IMR-90 (cell line): ENCODE results near the gene CD300LF. TPM values are rescaled to one million over a fixed set of nuclear protein-coding genes. Genes with fewer than 3 reads are reported as not detected.

Experiments
- ATAC-seq: fragments of 200-7000 bp; cut with Tn5 transposase; 2 replicates; pipeline ENCODE4 v1.9.1; 2020; ENCODE audit warnings: low read depth, mild to moderate bottlenecking, moderate library complexity
- BruUV-seq: library from RNA; stranded (reverse); fragments of 400-500 nt; replicated peaks from 2 replicates; lab custom pipeline; 2021; lab: Mats Ljungman, UMichigan
- CTCF ChIA-PET: fragments of 300-600 bp; formaldehyde crosslinking; extraction: SDS; loops from one replicate; lab custom pipeline; 2021; ENCODE audit warnings: antibody characterized with exemption; lab: Yijun Ruan, JAX
- POLR2A ChIA-PET: fragments of 300-600 bp; sonication (Branson Sonifier 250); formaldehyde crosslinking; loops from one replicate; lab custom pipeline; 2022; ENCODE audit warnings: antibody characterized with exemption; ENCODE audit not compliant: unreplicated experiment; lab: Charles Lee
- DNase-seq: peaks from one replicate; pipeline ENCODE4 v3.0.0; 2013
- H2AFZ ChIP-seq: replicated peaks from 2 replicates; pipeline ENCODE3; 2013; ENCODE audit warnings: low read length, mild to moderate bottlenecking; ENCODE audit not compliant: poor library complexity
- H2AK5ac ChIP-seq: 2 replicates; pipeline ENCODE4 v1.6.1; 2013; ENCODE audit warnings: low read depth, low read length, inconsistent platforms
- H2AK9ac ChIP-seq: replicated peaks from 2 replicates; pipeline ENCODE3; 2013; ENCODE audit warnings: mild to moderate bottlenecking, low read depth, low read length, moderate library complexity; ENCODE audit not compliant: poor library complexity
- H2BK120ac ChIP-seq: 2 replicates; pipeline ENCODE4 v1.6.1; 2013; ENCODE audit warnings: low read depth, low read length, inconsistent platforms
- H2BK15ac ChIP-seq: 3 replicates; pipeline ENCODE4 v1.6.1; 2013; ENCODE audit warnings: low read depth, low read length, inconsistent platforms
- H2BK20ac ChIP-seq: 2 replicates; pipeline ENCODE4 v1.6.1; 2013; ENCODE audit warnings: low read depth, mild to moderate bottlenecking, inconsistent platforms, low read length, moderate library complexity
- H2BK5ac ChIP-seq: 2 replicates; pipeline ENCODE4 v1.6.1; 2013; ENCODE audit warnings: mild to moderate bottlenecking, low read depth, low read length, inconsistent platforms; ENCODE audit not compliant: poor library complexity, severe bottlenecking
- H3K14ac ChIP-seq: replicated peaks from 2 replicates; pipeline ENCODE4 v1.6.1; 2013; ENCODE audit warnings: low read depth, low read length, inconsistent platforms
- H3K18ac ChIP-seq: 2 replicates; pipeline ENCODE4 v1.6.1; 2013; ENCODE audit warnings: low read depth, low read length, control low read depth
- H3K23ac ChIP-seq: 2 replicates; pipeline ENCODE4 v1.6.1; 2013; ENCODE audit warnings: low read depth, low read length, inconsistent platforms
- H3K27ac ChIP-seq: 2 replicates; pipeline ENCODE4 v1.5.1; 2013; ENCODE audit warnings: mild to moderate bottlenecking, control low read depth, low read length; ENCODE audit not compliant: insufficient read depth
- H3K27me3 ChIP-seq: 2 replicates; pipeline ENCODE4 v1.6.1; 2013; ENCODE audit warnings: low read length; ENCODE audit not compliant: control insufficient read depth, insufficient read depth
- H3K36me3 ChIP-seq: 2 replicates; pipeline ENCODE4 v1.6.1; 2013; ENCODE audit warnings: low read length, mixed read lengths; ENCODE audit not compliant: control insufficient read depth, insufficient read depth
- H3K4ac ChIP-seq: 2 replicates; pipeline ENCODE4 v1.6.1; 2013; ENCODE audit warnings: low read depth, low read length, inconsistent platforms
- H3K4me1 ChIP-seq: 2 replicates; pipeline ENCODE4 v1.6.1; 2013; ENCODE audit warnings: low read length, mixed read lengths; ENCODE audit not compliant: control insufficient read depth, insufficient read depth
- H3K4me2 ChIP-seq: 2 replicates; pipeline ENCODE4 v1.6.1; 2013; ENCODE audit warnings: low read depth, mild to moderate bottlenecking, control low read depth, low read length, moderate library complexity
- H3K4me3 ChIP-seq: 2 replicates; pipeline ENCODE4 v1.5.1; 2013; ENCODE audit warnings: low read depth, mild to moderate bottlenecking, control low read depth, low read length, moderate library complexity; ENCODE audit not compliant: insufficient read depth
- H3K56ac ChIP-seq: 2 replicates; pipeline ENCODE4 v1.6.1; 2013; ENCODE audit warnings: low read length, inconsistent platforms; ENCODE audit not compliant: insufficient read depth; ENCODE audit errors: extremely low read depth
- H3K79me1 ChIP-seq, 2 experiments: 2 replicates each; pipeline ENCODE4 v1.6.1; 2013; ENCODE audit warnings: low read length in 2 of 2, inconsistent platforms in 1 of 2, low read depth in 1 of 2
- H3K9ac ChIP-seq: 2 replicates; pipeline ENCODE4 v1.6.1; 2013; ENCODE audit warnings: low read depth, low read length, control low read depth
- H3K9me1 ChIP-seq: 2 replicates; pipeline ENCODE4 v1.6.1; 2013; ENCODE audit warnings: low read length, inconsistent platforms; ENCODE audit not compliant: insufficient read depth
- H3K9me3 ChIP-seq: 2 replicates; pipeline ENCODE4 v1.6.1; 2013; ENCODE audit warnings: low read length; ENCODE audit not compliant: control insufficient read depth, insufficient read depth
- H4K20me1 ChIP-seq: 2 replicates; pipeline ENCODE4 v1.6.1; 2013; ENCODE audit warnings: low read length, inconsistent platforms; ENCODE audit not compliant: insufficient read depth
- H4K5ac ChIP-seq: 2 replicates; pipeline ENCODE4 v1.6.1; 2013; ENCODE audit warnings: mild to moderate bottlenecking, low read depth, low read length, control low read depth
- H4K8ac ChIP-seq, 2 experiments: 2 replicates each; pipeline ENCODE4 v1.6.1; 2013; ENCODE audit warnings: low read depth in 2 of 2, low read length in 2 of 2, control low read depth in 1 of 2, inconsistent platforms in 1 of 2
- H4K91ac ChIP-seq: 2 replicates; pipeline ENCODE4 v1.6.1; 2013; ENCODE audit warnings: low read depth, low read length, inconsistent platforms; ENCODE audit not compliant: insufficient read depth
- MAFK ChIP-seq: IDR thresholded peaks from 2 replicates; pipeline ENCODE4 v1.6.1; 2012; ENCODE audit warnings: low read depth, low read length, improper control_type of control experiment
- MAZ ChIP-seq: IDR thresholded peaks from 2 replicates; pipeline ENCODE4 v1.6.1; 2012; ENCODE audit warnings: low read depth, mild to moderate bottlenecking, low read length, improper control_type of control experiment, moderate library complexity, borderline replicate concordance
- MXI1 ChIP-seq: IDR thresholded peaks from 2 replicates; pipeline ENCODE4 v1.6.1; 2012; ENCODE audit warnings: low read depth, mild to moderate bottlenecking, low read length, moderate library complexity, borderline replicate concordance
- POLR2A ChIP-seq: IDR thresholded peaks from 2 replicates; pipeline ENCODE4 v1.6.1; 2012; ENCODE audit warnings: mild to moderate bottlenecking, low read depth, low read length
- RCOR1 ChIP-seq: IDR thresholded peaks from 2 replicates; pipeline ENCODE4 v1.6.1; 2012; ENCODE audit warnings: mild to moderate bottlenecking, low read length, improper control_type of control experiment; ENCODE audit not compliant: insufficient replicate concordance
- RFX5 ChIP-seq: IDR thresholded peaks from 2 replicates; pipeline ENCODE4 v1.8.0; 2012; ENCODE audit warnings: low read depth, mild to moderate bottlenecking, low read length, moderate library complexity
- SMC3 ChIP-seq: fragments of 150-350 bp; IDR thresholded peaks from 2 replicates; pipeline ENCODE4 v1.6.1; 2016; ENCODE audit warnings: low read depth, mild to moderate bottlenecking, antibody characterized with exemption, low read length, moderate library complexity
- USF2 ChIP-seq: fragments of 150-350 bp; IDR thresholded peaks from 2 replicates; pipeline ENCODE4 v1.6.1; 2017; ENCODE audit warnings: mild to moderate bottlenecking, antibody characterized with exemption, low read length, low read depth
- WGBS, 2 experiments: methylation state at CpG; one replicate each; pipeline versions ENCODE4 v1.1.5 to v1.1.7; 2013; ENCODE audit warnings: missing lambda C conversion rate in 2 of 2; ENCODE audit not compliant: insufficient read length in 1 of 2; ENCODE audit errors: extremely low coverage in 2 of 2; 5-methylcytosine and 5-hydroxymethylcytosine counted together
- dilution Hi-C: fragments of 300-500 bp; cut with HindIII; formaldehyde crosslinking; loops from one replicate; pipeline ENCODE4 v1.14.3; 2018; ENCODE audit warnings: low sequenced_read_pairs; ENCODE audit not compliant: unreplicated experiment
- in situ Hi-C: fragments of 300-500 bp; cut with MboI; formaldehyde crosslinking; loops from 3 replicates; pipeline ENCODE4 v1.14.3; 2019; ENCODE audit warnings: low sequenced_read_pairs, inconsistent platforms, mixed read lengths
- intact Hi-C: fragments of 100-400 bp; cut with micrococcal nuclease; formaldehyde crosslinking; loops from 2 replicates; pipeline ENCODE4 v1.10.0; 2022
- polyA plus RNA-seq, 3 experiments: library from polyadenylated mRNA; depleted of rRNA; stranded (reverse); fragments of >200 nt; gene quantifications; 2 replicates each; pipeline ENCODE4 v1.2.3, GENCODE V29; 2012; ENCODE audit warnings: low replicate concordance in 1 of 3
- total RNA-seq: library from RNA; depleted of rRNA; stranded (reverse); fragments of >200 nt; gene quantifications from 2 replicates; pipeline ENCODE4 v1.2.3, GENCODE V29; 2012

Gene CD300LF
- total and polyA plus RNA-seq, 2 of the 4 experiments (the other 2 are of a cell fraction): not detected

- no peaks in the 10 kb centered on the region for H3K4me1 ChIP-seq
- H3K36me3 ChIP-seq: no peaks in the 10 kb centered on the region
- H2BK120ac ChIP-seq: no peak overlapping the region
- peak; percentile 58 for DNase-seq
- intact Hi-C loops (no loop called here), in situ Hi-C loops (no loop called here), dilution Hi-C loops (no loop called here)
- no peak overlapping the region for H3K4me2 ChIP-seq
- H3K4me3 ChIP-seq: no peak overlapping the region
- no peak overlapping the region for H3K14ac ChIP-seq
- no peak overlapping the region for H3K9ac ChIP-seq
- no peaks in the 10 kb centered on the region for H3K79me1 ChIP-seq
- H3K9me1 ChIP-seq: no peaks in the 10 kb centered on the region
- WGBS, 2 experiments: 12% methylated on average over 26 of the region's 57 CpGs; no CpG with 5 or more reads in 1 of the 2 experiments
- no peak overlapping the region for H3K18ac ChIP-seq
- no peak overlapping the region for H2BK5ac ChIP-seq
- no peak overlapping the region for H3K4ac ChIP-seq
- no peak overlapping the region for H3K23ac ChIP-seq
- BruUV-seq: no TSS peak
- H2BK20ac ChIP-seq: no peak overlapping the region
- H4K91ac ChIP-seq: no peak overlapping the region
- H3K56ac ChIP-seq: no peak overlapping the region
- no peak overlapping the region for H4K5ac ChIP-seq
- no peak overlapping the region for H2AK9ac ChIP-seq
- no peaks in the 10 kb centered on the region for H4K20me1 ChIP-seq
- H2AK5ac ChIP-seq: no peak overlapping the region
- CTCF ChIA-PET: no interaction called here
- no peak overlapping the region for H3K27ac ChIP-seq
- H3K9me3 ChIP-seq: no peaks in the 10 kb centered on the region; the same call in 1 of the 2 replicates
- no peak for TF ChIP-seq MAZ
- peak; percentile 100 for TF ChIP-seq MXI1
- no peak for TF ChIP-seq RFX5
- peak; percentile 88 for TF ChIP-seq RCOR1
- TF ChIP-seq POLR2A: no peak
- TF ChIP-seq USF2: 0 out of 2 replicates have a peak, but pooled peaks have one; percentile 41
- TF ChIP-seq SMC3: no peak
- TF ChIP-seq MAFK: no peak
- no peak overlapping the region for H2BK15ac ChIP-seq
- H4K8ac ChIP-seq: no peak overlapping the region
- POLR2A ChIA-PET: no interaction called here
- peak overlapping the region; percentile 54 for H2AFZ ChIP-seq
- ATAC-seq: peak; percentile 99
- H3K27me3 ChIP-seq: no peaks in the 10 kb centered on the region
Measured at GRCh38 chr17:74671031-74671771, 41.5 kb downstream of the CD300LF start.
